Inferior parietal cortex (tissue), 1 donor: ENCODE measurements around the gene RFC1.
A peak's percentile ranks its signal among the peaks of the same experiment; 100 is the strongest.
"Not testable (repeated sequence)": the region's sequence is repeated elsewhere in the genome, so short reads cannot be mapped to it uniquely, and the experiment has no call there.

ENCODE experiments used
- DNase-seq: peaks from one replicate; pipeline ENCODE4 v3.0.0-alpha.2; 2016; ENCODE audit errors: extremely low spot score

The RFC1 gene

GRCh38 chr4:39365830-39366771, at the start of gene RFC1:
Gene RFC1, minus strand, starts transcription at chr4:39366362. Its CDS starts 121 bp downstream, at chr4:39366241.
- peak; percentile 89 for DNase-seq

DNA sequence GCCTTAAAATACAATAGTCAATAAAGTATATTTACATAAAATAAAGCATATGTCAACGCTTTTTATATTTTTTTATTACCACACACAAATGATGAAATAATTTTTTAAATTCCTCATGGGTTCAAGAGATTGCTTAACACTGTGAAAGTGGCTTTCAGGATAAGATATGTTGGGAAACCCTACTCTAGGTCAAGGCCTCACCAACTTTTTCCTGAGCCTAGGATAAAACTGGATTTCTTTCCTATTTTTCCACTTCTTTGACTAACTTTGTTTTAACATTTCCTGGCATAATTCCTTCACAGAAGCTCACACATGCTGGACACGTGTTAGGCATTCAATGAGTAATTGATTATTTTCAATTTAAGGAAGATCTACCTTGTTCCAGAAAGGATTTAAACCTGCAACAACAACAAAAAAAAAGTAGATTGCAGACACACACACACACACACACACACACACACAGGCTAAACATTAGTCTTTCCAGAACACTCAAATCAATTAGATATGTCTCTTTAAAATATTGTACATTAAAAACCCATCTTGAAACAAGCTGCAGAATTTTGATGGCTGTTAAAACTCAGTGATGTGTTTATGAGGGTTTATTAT, 49.6 kb upstream of the RFC1 start:
- no peak for DNase-seq

DNA sequence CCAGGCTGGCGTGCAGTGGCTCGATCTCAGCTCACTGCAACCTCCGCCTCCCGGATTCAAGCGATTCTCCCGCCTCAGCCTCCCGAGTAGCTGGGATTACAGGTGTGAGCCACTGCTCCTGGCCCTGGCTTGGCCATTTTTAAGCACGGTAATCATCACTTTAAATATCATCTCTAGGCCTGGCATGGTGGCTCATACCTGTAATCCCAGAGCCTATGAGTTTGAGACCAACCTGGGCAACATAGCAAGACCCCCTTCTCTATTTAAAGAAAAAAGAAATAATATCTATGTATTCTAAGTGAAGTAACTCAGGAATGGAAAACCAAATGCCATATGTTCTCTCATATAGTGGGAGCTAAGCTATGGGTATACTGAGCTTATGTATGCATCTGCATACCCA, 45.4 kb upstream of the RFC1 start:
- DNase-seq = not testable (repeated sequence)

DNA sequence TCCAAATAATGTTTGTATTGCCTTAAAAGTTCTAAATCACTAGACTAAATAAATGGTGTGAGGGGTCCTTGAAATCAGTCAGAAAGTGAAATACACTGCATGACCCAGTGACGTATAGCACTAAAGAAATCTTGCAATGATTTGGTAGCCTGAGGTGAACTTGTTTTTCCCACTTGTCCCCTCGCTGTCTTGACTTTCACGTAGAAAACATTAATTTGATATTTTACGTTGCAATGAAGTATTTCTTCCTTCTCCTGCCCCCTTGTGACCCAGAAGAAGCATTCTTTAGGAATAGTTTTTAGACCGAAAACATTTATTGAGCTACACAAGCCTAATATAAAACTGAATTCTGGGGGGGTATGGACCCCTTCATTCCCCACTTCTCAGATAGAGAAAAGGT, 44.3 kb upstream of the RFC1 start:
- no peak for DNase-seq

GRCh38 chr4:39407584-39407885, 41.4 kb upstream of the RFC1 start:
- DNase-seq = no peak

- no peak for DNase-seq
Observed at GRCh38 chr4:39406763-39407583, 40.8 kb upstream of the RFC1 start, which contains the start of gene KLB. Gene KLB, plus strand, starts transcription at chr4:39406930. Its CDS starts 20 bp downstream, at chr4:39406950.

DNA sequence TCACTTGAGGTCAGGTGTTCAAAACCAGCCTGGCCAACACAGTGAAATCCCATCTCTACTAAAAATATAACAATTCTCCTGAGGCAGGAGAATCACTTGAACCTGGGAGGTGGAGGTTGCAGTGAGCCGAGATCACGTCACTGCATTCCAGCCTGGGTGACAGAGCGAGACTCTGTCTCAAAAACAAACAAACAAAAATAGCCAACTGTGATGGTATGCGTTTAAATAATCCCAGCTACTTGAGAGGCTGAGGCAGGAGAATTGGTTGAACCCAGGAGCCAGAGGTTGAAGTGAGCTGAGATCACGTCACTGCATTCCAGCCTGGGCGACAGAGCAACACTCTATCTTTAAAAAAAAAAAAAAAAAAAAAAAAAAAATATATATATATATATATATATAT, 35.5 kb upstream of the RFC1 start:
- not testable (repeated sequence) for DNase-seq

- DNase-seq = no peak
Observed at GRCh38 chr4:39394706-39395105, 28.5 kb upstream of the RFC1 start.

DNA sequence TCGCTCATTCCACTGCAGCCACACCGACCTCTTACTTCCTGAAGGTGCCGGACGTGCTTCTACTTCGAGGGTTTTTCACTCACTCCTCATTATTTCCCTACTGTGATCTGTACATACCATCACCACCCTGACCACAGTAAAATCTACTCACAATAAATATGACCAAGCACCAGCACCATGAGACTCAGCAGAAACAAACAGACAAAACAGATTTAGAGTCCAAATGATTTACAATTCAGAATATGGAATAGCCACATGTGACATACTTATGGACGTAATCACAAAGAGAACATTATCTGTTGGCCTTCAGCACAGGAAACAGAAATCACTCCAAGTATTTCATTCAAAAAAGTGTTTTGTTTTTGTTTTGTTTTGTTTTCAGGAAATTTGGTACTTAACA, 24.4 kb upstream of the RFC1 start:
- no peak for DNase-seq

DNA sequence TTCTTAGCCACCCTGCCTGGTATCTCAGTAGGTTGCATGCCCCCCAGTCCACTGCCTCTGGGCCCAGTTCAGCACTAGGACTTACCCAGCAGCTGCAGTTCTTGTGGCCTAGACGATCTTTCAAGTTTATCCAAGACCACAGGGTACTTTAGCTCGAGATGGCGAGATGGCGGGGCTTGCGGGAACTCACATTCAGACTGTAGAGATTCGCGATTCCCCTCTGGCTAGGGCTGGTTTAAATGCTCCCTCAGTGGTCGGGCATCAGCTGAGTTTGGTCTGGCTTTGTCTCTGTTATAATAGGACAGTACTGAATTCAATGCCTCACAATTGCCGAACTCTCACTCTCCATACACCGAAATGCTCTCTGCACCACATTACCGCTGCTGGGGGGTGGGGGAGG, 18.4 kb upstream of the RFC1 start:
- DNase-seq = no peak

GRCh38 chr4:39383690-39384089, 17.5 kb upstream of the RFC1 start:
- no peak for DNase-seq

- DNase-seq = no peak
Observed at GRCh38 chr4:39375478-39375877, 9.3 kb upstream of the RFC1 start.

DNA sequence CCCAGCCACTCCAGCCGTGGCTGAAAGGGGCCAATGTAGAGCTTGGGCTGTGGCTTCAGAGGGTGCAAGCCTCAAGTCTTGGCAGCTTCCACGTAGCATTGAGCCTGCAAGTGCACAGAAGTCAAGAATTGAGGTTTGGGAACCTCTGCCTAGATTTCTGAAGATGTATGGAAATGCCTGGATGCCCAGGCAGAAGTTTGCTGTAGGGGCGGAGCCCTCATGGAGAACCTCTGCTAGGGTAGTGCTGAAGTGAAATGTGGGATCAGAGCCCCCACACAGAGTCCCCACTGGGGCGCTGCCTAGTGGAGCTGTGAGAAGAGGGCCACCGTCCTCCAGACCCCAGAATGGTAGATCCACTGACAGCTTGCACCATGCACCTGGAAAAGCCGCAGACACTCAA, 5.0 kb upstream of the RFC1 start:
- not testable (repeated sequence) for DNase-seq

GRCh38 chr4:39369301-39369700, 3.1 kb upstream of the RFC1 start:
- DNase-seq = no peak

DNA sequence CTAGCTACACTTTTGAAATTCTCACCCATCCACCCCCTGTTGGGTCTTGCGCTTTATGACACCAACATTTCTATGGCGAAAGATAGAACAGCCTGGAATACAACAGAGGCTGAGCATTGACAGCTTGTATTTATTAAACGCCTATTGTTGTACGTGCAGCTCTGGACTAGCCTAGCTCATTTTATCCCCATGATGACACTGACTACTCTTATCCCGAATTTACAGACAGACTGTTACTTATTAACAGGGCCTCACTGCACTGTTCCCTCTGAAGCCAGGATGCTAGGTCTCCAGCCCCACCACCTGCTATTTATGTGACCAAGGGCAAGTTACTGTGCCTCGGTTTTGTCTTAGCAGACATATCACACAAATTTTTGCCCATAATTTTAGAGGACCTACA, 1.0 kb upstream of the RFC1 start:
- DNase-seq = no peak

DNA sequence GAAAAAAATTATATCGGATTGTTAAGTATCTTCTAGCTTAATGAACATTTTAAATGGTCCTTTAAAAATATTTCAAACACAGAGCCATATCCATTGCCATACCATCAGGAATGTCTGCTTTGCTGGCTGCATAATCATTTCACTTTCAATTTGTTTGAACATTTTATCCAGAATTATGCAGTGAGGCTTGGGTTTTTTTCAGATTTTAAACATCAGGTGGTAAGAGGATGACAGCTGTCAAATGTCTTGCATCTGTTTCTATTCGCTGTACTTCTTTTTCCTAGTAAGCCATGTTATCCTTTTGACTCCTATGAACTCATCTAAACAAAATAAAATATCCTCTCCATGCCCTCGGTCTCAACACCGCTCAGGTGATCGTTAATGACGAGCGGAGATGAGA, 802 bp downstream of the RFC1 start:
- DNase-seq = no peak

- no peak for DNase-seq
Observed at GRCh38 chr4:39363773-39364393, 2.3 kb downstream of the RFC1 start.

DNA sequence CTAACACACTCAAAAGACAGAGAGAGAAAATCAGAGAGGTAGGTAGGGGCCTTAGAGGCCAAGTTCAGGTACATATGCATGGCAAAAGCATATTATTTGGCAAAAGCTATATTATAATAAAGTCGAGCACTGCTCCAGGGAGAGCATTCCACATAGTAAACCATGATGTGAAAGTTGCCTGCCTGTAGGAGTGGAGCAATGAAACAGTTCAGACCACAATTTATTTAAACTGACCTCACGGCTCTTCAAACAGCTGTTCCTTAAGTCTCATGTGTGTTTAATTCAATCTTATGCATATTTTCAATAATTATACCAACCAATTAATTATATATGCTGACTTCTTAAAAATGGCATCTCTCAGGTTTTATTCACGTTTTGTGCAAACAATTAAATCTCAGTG, 3.3 kb downstream of the RFC1 start:
- no peak for DNase-seq

DNA sequence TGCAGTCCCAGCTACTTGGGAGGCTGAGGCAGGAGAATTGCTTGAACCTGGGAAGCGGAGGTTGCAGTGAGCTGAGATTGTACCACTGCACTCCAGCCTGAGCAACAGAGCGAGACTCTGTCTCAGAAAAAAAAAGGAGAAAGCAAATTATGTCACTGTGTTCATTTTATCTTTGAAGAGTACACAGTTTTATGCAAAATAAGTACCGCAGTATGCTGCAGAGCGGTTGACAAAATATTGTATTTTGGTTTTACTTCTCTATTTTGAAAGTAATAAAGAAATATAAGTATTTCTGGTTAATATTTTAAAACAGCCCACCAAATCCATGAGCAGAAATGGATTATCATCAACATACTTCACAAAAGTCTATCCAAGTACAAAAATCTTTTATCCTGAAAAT, 5.6 kb downstream of the RFC1 start:
- not testable (repeated sequence) for DNase-seq

DNA sequence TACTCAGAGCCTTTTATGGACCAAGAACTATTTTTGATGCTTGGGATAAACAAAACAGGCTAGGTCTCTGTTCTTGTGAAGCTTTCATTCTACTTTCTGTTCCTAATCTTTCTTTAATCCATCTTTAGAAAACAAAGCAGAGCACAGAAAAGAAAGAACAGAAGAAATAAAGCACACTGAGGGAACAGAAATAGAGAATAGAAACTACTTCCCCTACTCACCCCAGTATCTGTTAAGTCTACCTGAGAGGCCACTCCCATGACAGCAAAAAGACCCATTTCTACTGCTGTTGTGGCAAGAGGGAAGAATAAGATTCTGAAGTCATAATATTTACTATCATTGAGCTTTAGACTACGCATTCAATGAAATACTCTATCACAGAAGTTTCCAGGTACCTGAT, 9.2 kb downstream of the RFC1 start:
- no peak for DNase-seq

DNA sequence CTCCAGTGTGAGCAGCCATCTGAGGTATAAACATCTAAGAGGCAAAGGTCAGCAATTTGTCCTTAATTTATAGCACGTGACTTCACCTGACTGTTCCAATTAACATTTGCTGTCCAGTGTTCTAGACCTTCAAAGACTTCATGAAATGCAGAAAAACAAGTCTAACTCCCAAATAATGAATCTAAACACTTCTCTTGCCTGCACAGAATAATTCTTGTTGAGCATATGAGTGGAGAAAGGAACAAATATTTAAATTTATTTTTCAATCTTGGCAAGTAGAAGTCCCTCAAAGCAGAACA, 12.0 kb downstream of the RFC1 start:
- DNase-seq = no peak
